T-helper 1 cell treated with Interleukin-12 subunit alpha and Interleukin-12 subunit beta and Interleukin-4 antibody, amounts not matched to agents 30 ng/mL and 1 ng/mL, for 36 hours (primary cell): Measurements from ENCODE around the gene ORAI2. TPM values are rescaled to one million over a fixed set of nuclear protein-coding genes. Genes with fewer than 3 reads are reported as not detected.

Experiments
- intact Hi-C: fragments of 100-400 bp; cut with micrococcal nuclease; formaldehyde crosslinking; loops from one replicate; pipeline ENCODE4 v1.15.1; 2024
- total RNA-seq: library from RNA; stranded (reverse); gene quantifications from 2 replicates; pipeline ENCODE4 v1.2.3, GENCODE V29; 2022

ORAI2 gene
- total RNA-seq, 1 donor from 2014 or later, result 82.5 TPM

- intact Hi-C loops, result no loop called here
Observed at GRCh38 chr7:102444961-102445673, 11.7 kb downstream of the ORAI2 start.

GRCh38 chr7:102445674-102446071 lies 12.3 kb downstream of the ORAI2 start:
- intact Hi-C loops, result no loop called here

GRCh38 chr7:102446387-102447156 lies 13.2 kb downstream of the ORAI2 start:
- intact Hi-C loops, result no loop called here

- intact Hi-C loops, result no loop called here
Observed at GRCh38 chr7:102447311-102447710, 13.9 kb downstream of the ORAI2 start.

GRCh38 chr7:102449136-102449535 lies 15.8 kb downstream of the ORAI2 start:
- intact Hi-C loops, result no loop called here

GRCh38 chr7:102450242-102450641 lies 16.9 kb downstream of the ORAI2 start:
- intact Hi-C loops, result loop anchor here (1.0 to 5.0 kb wide), 4 partner anchors 17 to 173 kb away; no protein-coding TSS in a partner anchor

DNA sequence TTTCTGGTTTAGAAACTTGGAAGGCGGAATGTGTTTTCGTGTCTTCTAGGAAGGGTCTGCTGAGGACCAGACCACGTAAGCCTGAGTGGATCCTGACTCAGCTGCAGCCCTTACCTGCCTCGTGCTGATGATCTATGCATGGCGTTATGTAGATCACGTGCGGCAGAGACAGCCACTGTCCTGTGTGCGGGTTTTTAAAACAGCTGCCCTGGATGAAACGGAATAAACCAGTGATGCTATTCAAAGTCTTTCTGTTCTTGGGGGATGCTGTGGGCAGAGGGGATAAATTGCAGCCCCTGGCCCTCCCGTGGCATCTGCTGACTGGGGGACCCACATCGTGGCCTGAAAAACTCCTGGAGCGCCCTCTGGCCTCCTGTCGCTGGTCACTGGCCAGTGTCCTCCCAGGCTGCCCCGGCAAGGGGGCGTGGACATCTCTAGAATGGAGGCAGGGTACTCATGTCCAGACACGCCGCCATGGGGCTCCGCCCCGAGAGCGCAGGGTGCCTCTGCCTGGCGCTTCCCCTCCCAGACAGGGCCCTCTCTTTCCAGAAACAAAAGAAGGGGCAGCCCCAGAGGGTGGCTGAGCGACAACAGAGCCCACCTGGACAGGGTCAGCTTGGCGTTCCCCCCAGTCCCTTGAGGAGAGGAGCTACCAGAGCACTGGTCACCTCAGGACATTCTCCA lies 18.1 kb downstream of the ORAI2 start:
- intact Hi-C loops, result loop anchor here (5.0 kb wide), 1 partner anchor 174 kb away; no protein-coding TSS in a partner anchor

GRCh38 chr7:102452451-102452850 lies 19.1 kb downstream of the ORAI2 start:
- intact Hi-C loops, result loop anchor here (5.0 kb wide), 1 partner anchor 175 kb away; no protein-coding TSS in a partner anchor

- intact Hi-C loops, result loop anchor here (5.0 kb wide), 1 partner anchor 176 kb away; no protein-coding TSS in a partner anchor
Observed at GRCh38 chr7:102453319-102453718, 19.9 kb downstream of the ORAI2 start.

DNA sequence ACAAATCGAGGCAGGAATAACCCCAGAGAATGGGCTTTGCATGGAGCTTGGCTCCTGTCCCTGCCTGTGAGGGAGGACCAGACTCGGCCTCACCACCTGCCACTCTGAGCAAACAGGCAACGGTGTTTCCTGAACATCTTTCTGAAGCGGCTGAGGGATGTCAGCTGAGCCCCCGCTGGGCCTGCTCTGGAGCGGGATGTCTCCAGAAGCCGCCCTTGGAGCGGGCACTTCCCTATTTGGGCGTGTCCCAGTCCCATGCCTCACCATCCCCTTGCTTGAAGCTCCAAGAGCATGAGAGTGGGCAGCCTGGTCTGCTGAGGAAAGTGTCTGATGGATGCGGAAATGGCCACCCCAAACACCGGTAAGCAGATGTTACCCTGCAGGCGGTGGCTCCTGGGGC lies 21.1 kb downstream of the ORAI2 start:
- intact Hi-C loops, result loop anchor here (5.0 kb wide), 1 partner anchor 177 kb away; no protein-coding TSS in a partner anchor

DNA sequence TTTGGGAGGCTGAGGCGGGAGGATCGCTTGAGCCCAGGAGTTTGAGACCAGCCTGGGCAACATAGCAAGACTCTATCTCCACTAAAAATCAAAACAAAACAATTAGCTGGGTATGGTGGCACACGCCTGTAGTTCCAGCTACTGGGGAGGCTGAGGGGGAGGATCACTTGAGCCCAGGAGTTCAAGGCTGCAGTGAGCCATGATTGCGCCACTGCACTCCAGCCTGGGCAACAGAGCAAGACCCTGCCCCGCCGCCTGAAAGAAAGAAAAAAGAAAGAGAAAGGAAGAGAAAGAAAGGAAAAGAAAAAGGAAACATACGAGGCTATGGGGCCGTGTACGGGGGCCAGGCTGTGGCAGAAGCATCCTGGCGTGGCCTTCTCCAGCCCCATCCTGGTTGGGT lies 21.6 kb downstream of the ORAI2 start:
- intact Hi-C loops, result loop anchor here (5.0 kb wide), 1 partner anchor 178 kb away; no protein-coding TSS in a partner anchor

GRCh38 chr7:102455596-102455995 lies 22.2 kb downstream of the ORAI2 start:
- intact Hi-C loops, result no loop called here

GRCh38 chr7:102456327-102456726 lies 23.0 kb downstream of the ORAI2 start:
- intact Hi-C loops, result no loop called here

DNA sequence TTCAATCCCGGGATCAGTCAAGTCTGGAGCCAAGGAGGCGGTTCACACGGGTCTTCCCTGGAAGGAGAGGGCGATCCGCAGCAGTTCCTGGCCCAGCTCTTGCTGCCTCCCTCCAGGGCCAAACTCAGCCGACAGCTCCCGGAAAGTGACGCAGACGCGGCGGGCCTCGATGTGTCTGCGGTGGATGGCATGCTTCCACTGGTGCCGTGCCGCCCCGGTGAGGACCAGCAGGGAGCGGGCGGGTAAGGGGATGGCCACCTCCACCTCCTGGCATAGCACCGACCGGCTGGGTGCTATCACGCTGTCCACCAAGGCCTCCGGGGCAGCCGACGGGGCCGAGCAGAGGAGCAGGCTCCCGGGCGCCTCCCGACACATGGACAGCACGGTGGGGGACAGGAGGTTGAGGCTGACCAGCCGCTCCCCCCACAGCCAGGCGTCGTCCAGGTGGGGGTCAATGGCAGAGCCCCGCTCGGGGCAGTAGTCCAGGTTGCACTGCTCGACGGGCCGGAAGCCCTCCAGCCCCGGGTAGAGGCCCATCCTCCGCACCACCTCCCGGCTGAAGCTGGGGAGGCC lies 24.1 kb downstream of the ORAI2 start:
- intact Hi-C loops, result no loop called here

DNA sequence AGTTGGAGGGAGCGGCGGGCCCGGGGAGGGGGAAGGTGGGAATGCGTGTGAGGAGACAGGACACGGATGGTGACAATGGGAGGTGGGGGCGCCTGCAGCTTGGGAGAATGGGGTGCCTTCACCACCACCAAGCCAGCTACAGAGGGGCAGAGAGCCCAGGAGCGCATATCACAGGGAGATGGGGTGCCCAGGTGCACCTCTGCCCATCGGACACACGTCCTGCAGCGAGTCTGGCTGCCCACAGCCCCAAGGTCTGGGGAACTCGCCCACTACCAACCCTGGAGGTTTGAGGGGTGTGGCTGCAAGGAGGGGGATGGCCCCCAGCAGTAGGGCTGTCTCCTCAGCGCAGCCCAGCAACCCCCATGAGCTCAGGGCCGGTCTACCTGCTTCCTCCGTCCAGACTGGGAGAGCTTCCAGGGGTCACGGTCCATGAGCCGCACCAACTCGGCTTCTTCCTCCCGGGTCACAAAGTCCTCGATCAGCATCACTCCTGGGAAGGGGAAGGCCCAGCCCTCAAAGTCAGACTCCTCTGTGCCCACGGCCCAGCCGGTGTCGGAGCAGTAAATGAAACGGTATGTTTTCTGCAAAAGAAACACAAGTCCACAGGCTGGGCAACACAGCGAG lies 26.0 kb downstream of the ORAI2 start:
- intact Hi-C loops, result no loop called here

- intact Hi-C loops, result loop anchor here (10.0 kb wide), 1 partner anchor 284 kb away; the partner anchor contains the start of gene FAM185A
Observed at GRCh38 chr7:102460467-102460866, 27.1 kb downstream of the ORAI2 start.

DNA sequence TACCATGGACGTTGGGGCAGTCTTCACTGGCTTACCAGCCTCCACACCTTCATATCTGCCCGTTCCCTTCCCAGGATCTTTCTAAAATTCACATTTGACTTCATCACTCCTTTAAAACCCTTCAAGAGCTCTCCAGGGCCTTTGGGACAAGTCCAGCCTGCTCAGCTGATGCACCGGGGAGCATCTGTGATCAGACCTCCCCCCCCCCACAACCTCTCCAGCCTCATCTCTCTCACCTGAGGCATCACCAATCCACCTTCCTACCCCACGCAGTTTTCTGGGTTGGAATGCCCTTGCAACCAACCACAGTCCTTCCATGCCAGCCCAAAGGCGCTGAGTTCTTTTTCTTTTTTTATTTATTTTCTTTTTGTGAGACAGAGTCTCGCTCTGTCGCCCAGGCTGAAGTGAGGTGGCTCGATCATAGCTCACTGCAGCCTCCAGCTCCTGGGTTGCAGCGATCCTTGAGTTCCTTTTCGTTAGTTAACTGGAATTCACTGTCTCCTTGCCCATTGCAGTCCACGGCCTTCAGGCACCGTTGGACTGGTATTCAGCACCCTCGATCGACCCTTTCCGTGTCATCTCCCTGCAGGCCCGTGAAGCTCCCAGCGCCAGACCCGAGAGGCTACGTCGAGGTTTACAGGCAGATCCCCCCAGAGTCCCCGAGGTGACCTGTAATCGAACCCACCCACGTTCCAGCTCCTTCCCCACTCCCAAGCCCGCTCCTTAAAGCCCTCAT lies 30.6 kb downstream of the ORAI2 start:
- intact Hi-C loops, result loop anchor here (1.0 to 10.0 kb wide), 5 partner anchors 32 to 281 kb away; partner anchors contain the start of genes FAM185A, PRKRIP1 and SH2B2

- intact Hi-C loops, result loop anchor here (1.0 to 10.0 kb wide), 8 partner anchors 32 to 1142 kb away; partner anchors contain the start of genes FAM185A, IFT22, PRKRIP1 and SH2B2
Observed at GRCh38 chr7:102464577-102465280, 31.4 kb downstream of the ORAI2 start, which contains the start of the genes ALKBH4 and LRWD1. ALKBH4 (minus strand) TSS chr7:102464863; CDS start chr7:102464836, 27 bp downstream. LRWD1 (plus strand) TSS chr7:102464984; CDS start chr7:102465081, 97 bp downstream.

- intact Hi-C loops, result loop anchor here (5.0 to 10.0 kb wide), 2 partner anchors 279 to 1144 kb away; partner anchors contain the start of genes FAM185A and IFT22
Observed at GRCh38 chr7:102466097-102466496, 32.7 kb downstream of the ORAI2 start.
